NOMO-1 treated with DMSO at 0.1 percent for 48 hours (cell line): ENCODE results near the gene TTI1.

Experiments used
- DNase-seq: peaks from one replicate; lab custom pipeline; 2025; ENCODE audit not compliant: unreplicated experiment; lab: John Stamatoyannopoulos, UW

TTI1 gene

DNA sequence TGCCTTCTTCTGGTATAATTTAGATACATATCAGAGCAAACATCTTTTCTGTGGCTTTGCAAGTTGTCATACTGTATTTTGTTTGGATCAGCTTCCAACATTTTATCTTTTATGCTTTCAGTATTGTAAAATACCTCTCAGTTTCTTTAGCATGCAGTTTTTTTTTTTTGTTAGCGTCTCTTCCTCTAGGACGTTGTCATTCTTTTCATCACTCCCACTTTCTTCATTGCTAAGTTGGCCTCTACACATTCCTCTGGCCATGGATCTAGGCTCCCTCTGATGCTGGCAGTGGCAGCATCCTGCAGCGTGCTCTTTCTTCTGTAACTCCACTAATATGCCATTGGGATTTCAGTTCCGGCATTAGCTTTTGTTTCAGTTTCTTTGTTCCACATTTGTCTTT is 22.0 kb upstream of the TTI1 start:
- DNase-seq = no peak

DNA sequence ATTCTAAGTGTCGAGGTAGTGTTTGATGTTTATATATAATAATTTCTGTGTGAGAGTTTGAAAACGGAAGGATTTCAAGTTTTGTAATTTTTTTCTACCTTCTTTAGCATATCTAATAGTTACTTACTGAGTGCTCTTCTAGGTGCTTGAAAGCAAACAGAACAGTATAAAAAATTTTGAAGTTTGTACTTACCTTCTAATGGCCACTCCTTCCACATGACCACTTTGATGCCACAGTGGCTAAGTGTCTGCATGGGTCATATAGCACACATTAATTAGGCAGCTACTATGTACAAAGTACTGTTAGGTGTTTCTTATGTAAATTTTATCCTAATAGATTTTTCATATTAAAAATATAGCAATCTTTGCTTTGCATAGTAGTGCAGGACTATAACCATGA is 21.4 kb upstream of the TTI1 start:
- DNase-seq = no peak

DNA sequence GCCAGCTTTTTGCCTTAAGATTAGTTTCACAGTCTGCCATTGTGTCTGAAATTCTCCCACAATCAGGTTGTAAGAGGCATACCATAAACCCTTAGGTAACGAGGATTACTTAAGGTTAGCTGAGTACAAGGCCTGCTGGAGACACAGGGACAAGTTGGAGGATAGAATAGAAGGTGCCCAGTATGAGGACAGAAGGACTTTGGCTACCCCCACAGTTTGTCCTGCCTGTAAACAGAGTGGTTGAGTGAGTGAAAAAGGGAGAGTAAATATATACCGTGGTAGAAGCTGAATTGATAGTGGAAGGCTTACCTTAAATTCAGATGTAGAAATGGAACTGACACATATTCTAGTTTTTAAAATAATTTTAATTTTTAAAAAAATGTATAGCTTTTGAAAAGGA is 19.6 kb upstream of the TTI1 start:
- no peak for DNase-seq

DNA sequence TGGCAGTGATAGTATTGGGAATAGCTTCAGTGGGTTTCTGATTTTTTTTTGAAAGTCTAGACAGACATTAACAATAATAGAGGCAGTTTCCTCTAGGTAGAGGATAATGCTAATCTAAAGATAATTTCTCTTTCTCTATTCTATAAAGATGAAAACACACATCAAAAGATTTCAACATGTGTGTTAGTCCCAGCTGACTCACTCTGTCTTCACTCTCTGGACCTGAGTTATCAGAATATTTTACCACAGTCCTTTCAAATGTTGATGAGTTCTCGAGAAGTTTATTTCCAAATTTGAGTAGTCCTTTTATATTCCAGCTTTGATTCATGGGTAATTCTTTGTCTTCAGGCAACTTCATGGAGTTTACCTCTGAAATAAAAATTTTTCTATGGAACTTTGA is 17.4 kb upstream of the TTI1 start:
- no peak for DNase-seq

DNA sequence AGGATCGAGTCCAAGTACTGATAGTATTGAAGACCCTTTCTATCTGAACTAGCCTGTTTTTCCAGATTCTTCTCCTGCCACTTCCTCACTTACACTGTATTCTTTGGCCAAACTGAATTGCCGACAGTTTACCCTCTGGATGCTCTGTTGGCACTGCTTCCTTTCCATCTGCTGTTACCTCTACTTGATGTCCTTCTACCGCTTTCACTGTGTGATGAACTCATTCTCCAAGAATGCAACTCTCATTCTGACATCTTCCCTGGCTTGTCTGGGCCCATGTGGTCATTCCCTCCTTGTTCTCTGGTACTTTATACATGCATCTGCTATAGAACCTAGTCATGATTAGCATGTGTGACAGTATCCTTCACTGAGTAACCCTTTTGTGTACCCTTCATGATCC is 16.5 kb upstream of the TTI1 start:
- DNase-seq = no peak

DNA sequence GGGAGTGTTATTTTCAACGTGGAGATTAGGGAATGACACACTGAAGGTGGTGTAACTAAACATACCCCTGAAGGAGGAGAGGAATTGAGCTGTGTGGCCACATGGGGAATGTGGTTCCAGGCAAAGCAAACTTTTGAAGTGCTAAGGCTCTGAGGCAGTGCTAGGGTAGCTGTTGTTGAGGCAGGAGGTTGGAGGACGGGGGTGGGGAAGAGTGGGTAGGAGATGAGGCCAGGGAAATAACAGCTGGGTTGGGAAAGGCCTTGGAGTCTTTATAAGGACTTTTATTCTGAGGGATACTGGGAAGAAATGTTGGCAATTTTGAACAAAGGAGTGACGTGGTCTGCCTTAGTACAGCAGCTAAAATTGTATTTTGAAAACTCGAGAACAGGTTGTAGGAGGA is 13.3 kb upstream of the TTI1 start:
- no peak for DNase-seq

GRCh38 chr20:38044685-38045084 is 11.4 kb upstream of the TTI1 start:
- no peak for DNase-seq

GRCh38 chr20:38043512-38044300 is 10.4 kb upstream of the TTI1 start:
- no peak for DNase-seq

GRCh38 chr20:38040276-38040675 is 7.0 kb upstream of the TTI1 start:
- no peak for DNase-seq

DNA sequence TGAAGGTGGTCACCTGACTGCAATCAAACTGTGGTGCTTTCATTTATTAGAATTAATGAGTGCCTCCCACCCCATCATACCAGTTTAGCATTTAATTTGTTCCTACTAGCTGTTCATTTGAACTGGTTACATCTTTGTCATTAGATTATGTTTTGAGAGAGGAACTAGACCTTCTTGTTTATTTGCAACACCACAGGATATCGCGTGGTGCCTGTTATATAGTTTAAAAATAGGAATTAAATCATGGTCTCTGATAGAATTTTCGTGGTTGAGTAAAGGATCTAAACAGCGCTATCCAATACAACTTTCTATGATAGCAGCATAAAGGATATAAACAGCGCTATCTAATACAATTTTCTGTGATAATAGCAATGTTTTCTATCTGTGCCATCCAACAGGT is 3.1 kb upstream of the TTI1 start:
- DNase-seq = no peak

DNA sequence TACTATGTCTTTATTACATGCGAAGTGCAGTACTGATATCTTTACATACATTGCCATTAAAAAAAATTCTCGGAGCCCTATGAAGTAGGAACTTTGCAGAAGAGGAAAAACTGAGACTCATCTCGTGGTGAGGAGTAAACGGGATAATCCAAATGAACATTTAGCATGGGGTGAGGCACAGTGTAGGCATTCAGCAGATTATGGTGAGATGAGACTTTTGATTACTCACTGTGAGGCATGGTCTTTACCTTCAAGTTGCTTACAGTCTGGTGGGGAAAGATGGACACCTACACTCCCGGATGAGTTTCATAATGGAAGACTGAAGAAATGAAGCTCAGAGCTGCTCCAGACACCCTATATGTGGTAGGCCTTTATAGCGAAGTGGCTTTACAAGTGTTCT is 1.7 kb upstream of the TTI1 start:
- DNase-seq = no peak

- no peak for DNase-seq
These were observed 923 bp upstream of the TTI1 start for GRCh38 chr20:38034108-38034649.

DNA sequence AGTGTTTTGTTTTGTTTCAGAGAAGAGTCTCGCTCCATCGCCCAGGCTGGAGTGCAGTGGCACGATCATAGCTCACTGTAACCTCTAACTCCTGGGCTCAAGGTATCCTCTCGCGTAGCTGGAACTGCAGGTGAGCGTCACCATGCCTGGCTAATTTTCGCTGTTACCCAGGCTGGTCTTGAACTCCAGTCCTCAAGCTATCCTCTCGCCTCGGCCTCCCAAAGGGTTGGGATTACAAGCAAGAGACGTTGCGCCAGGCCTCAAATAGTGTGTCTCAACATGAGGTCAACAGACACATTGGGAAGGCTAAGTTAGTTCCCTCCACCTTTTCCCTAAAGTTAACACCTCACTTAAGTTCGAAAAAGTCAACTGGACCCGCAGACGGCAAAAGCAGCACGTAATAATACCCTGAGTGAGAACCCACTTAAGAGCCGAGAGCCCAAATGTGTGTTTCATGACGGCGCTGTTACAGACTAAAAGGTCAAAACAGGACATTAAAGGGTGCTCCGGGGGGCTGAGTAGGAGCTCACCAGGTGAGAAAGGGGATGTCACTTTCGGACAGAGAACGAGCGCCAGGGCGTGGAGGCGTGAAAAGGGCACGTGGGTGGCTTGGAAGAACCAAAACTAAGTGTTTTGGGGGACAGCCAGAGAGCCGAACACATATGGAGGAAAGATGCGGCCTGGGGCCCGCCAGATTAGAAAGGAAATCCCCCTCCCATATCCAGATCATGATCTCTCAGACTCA is 499 bp downstream of the TTI1 start:
- no peak for DNase-seq

DNA sequence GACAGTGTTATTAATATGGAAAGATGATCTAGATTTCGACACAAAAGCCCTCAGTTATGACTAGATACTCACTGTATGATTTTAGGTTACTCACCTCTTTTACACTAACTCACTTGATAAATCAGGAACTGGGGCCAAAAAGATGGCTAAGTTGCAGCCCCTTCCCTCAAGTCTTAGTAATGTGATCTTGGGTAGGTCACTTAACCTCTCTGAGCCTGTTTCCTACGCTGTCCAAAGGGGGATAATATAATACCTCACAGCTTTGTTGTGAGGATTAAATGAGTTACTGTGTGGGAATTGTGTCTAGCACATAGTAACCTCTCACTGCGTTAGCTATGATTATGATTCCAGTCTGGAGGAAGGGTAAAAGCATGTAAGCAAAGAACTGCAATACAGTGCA is 1.3 kb downstream of the TTI1 start:
- no peak for DNase-seq

DNA sequence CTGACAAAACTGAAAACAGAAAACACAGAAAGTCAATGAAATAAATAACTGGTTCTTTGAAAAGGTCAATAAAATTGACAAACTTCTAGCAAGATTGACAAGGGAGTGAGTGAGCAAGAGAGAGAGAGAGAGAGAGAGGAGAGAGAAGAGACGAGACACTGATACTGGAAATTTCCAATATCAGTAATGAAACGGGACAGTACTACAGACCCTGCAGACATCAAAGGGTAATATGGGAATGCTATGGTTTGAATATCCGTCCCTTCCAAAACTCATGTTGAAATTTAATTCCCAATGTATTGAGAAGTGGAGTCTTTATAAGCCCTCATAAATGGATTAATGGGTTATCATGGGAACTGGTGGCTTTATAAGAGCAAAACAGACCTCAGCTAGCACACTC is 3.8 kb downstream of the TTI1 start:
- no peak for DNase-seq

DNA sequence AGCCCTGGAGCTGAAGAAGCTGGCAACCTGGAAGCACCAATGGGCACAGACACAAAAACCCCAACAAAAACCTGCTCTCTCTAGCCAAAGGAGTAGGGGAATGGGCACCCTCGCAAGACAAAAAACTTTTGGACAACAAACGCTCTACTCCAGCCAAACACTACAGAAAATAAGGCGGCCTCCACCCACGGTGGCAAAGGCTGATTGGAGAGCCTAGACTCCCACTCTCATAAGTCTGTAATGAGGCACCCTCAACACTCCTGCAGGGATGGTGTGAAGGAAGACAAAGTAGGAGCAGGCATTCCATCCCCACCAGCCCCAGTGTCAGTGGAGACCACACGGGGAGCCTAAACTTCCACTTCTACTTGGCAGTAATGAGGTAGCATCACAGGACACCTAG is 8.8 kb downstream of the TTI1 start:
- DNase-seq = no peak

- no peak for DNase-seq
These were observed 9.9 kb downstream of the TTI1 start for GRCh38 chr20:38023181-38024001.

GRCh38 chr20:38021087-38021772 is 12.0 kb downstream of the TTI1 start:
- no peak for DNase-seq

GRCh38 chr20:38018385-38018784 is 14.9 kb downstream of the TTI1 start:
- no peak for DNase-seq

DNA sequence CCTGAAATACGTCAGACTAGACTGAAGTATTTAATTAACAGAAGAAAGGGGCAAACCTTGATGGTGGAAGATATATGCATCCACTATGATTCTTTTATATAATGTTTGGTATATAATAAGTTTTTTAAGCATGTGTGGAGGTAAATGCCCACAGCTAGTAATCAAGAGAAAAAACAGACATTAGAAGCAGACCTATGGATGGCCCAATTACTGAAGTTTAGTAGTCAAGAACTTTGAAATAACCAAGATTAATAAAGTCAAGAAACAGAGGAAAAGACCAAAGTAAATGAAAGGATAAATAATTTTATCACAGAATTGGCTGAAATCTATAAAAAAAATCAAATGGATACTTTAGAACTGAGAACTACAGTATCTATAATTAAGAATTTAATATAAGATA is 15.3 kb downstream of the TTI1 start:
- DNase-seq = no peak

- DNase-seq = no peak
These were observed 19.4 kb downstream of the TTI1 start for GRCh38 chr20:38013887-38014286.
